B cell (primary cell): Measurements from ENCODE around the gene ITPKB. TPM values are rescaled to one million over a fixed set of nuclear protein-coding genes. Genes with fewer than 3 reads are reported as not detected.

ENCODE experiments used
- ATAC-seq: fragments of 200-7000 bp; cut with Tn5 transposase; one replicate; pipeline ENCODE4 v1.10.0; 2021; ENCODE audit warnings: low read depth, mild to moderate bottlenecking, moderate number of reproducible peaks, moderate library complexity
- CTCF ChIA-PET: fragments of 350-600 bp; sonication (Branson Sonifier 250); formaldehyde crosslinking; loops from one replicate; lab custom pipeline; 2021; ENCODE audit warnings: antibody characterized with exemption, inconsistent platforms; lab: Charles Lee
- POLR2A ChIA-PET: fragments of 350-600 bp; sonication (Branson Sonifier 250); formaldehyde crosslinking; loops from one replicate; lab custom pipeline; 2021; ENCODE audit warnings: antibody characterized with exemption; lab: Charles Lee
- DNase-seq: peaks from one replicate; pipeline ENCODE4 v3.0.0; 2013
- H2AFZ ChIP-seq: 2 replicates; pipeline ENCODE4 v1.6.1; 2012; ENCODE audit warnings: mild to moderate bottlenecking, low read depth, low read length; ENCODE audit not compliant: insufficient read depth, poor library complexity, severe bottlenecking
- H3K27ac ChIP-seq, 2 donors: 1 replicate in 1 of 2; 2 replicates in 1 of 2; pipeline ENCODE4 v1.5.1; 2012 to 2013; ENCODE audit warnings: low read length in 2 of 2, mild to moderate bottlenecking in 2 of 2, moderate library complexity in 1 of 2
- H3K27me3 ChIP-seq, 4 experiments: fragments of 200-600 bp in 1 of 4; sonication (generic) in 1 of 4; replicated peaks in 1 of 4; 1 replicate in 2 of 4; 2 replicates in 2 of 4; pipeline versions ENCODE4 v1.6.1 to v1.7.0; 2013 to 2016; ENCODE audit warnings: low read length in 3 of 4, mild to moderate bottlenecking in 2 of 4, mixed read lengths in 1 of 4, moderate library complexity in 1 of 4; ENCODE audit not compliant: insufficient read depth in 4 of 4, control insufficient read depth in 3 of 4; ENCODE audit errors: control extremely low read depth in 1 of 4
- H3K36me3 ChIP-seq, 2 experiments: replicated peaks in 1 of 2; 1 replicate in 1 of 2; 2 replicates in 1 of 2; pipeline versions ENCODE4 v1.6.1 to v1.7.1; 2013; ENCODE audit warnings: low read length in 1 of 2; ENCODE audit not compliant: insufficient read depth in 2 of 2, control insufficient read depth in 1 of 2; ENCODE audit errors: control extremely low read depth in 1 of 2, extremely low read depth in 1 of 2
- H3K4me1 ChIP-seq, 2 donors: fragments of 200-600 bp in 1 of 2; sonication (generic) in 1 of 2; 1 replicate in 1 of 2; 2 replicates in 1 of 2; pipeline versions ENCODE4 v1.5.1 to v1.6.1; 2013 to 2017; ENCODE audit warnings: low read length in 2 of 2; ENCODE audit not compliant: control insufficient read depth in 2 of 2, insufficient read depth in 2 of 2
- H3K4me2 ChIP-seq: replicated peaks from 2 replicates; pipeline ENCODE3; 2012; ENCODE audit warnings: mild to moderate bottlenecking, low read depth, low read length; ENCODE audit not compliant: poor library complexity, severe bottlenecking
- H3K4me3 ChIP-seq, 5 experiments: fragments of 200-600 bp in 1 of 5; sonication (generic) in 1 of 5; 1 replicate in 3 of 5; 2 replicates in 2 of 5; pipeline versions ENCODE4 v1.5.1 to v1.7.0; 2011 to 2016; ENCODE audit warnings: low read length in 4 of 5, mild to moderate bottlenecking in 4 of 5, low read depth in 2 of 5, control low read depth in 1 of 5, moderate library complexity in 1 of 5; ENCODE audit not compliant: insufficient read depth in 1 of 5; ENCODE audit errors: control extremely low read depth in 1 of 5, extremely low read depth in 1 of 5
- H3K79me2 ChIP-seq: fragments of 200-600 bp; sonication (generic); one replicate; pipeline ENCODE4 v1.6.0; 2016; ENCODE audit warnings: low read length; ENCODE audit not compliant: control insufficient read depth, insufficient read depth
- H3K9ac ChIP-seq: fragments of 200-600 bp; sonication (generic); 2 replicates; pipeline ENCODE4 v1.6.1; 2017; ENCODE audit warnings: mild to moderate bottlenecking, low read length, moderate library complexity
- H3K9me3 ChIP-seq, 3 donors: one replicate each; pipeline versions ENCODE4 v1.6.1 to v1.7.1; 2013; ENCODE audit warnings: low read length in 2 of 3; ENCODE audit not compliant: control insufficient read depth in 2 of 3, insufficient read depth in 1 of 3; ENCODE audit errors: control extremely low read depth in 1 of 3
- H4K20me1 ChIP-seq: 2 replicates; pipeline ENCODE4 v1.6.0; 2012; ENCODE audit warnings: mild to moderate bottlenecking, low read length; ENCODE audit not compliant: insufficient read depth, control insufficient read depth, poor library complexity, severe bottlenecking
- H3K27ac Mint-ChIP-seq: one replicate; pipeline ENCODE4 v1.8.0; 2021; ENCODE audit warnings: mixed read lengths
- H3K27me3 Mint-ChIP-seq: one replicate; pipeline ENCODE4 v1.8.0; 2021; ENCODE audit warnings: mixed read lengths
- H3K4me1 Mint-ChIP-seq: one replicate; pipeline ENCODE4 v1.8.0; 2021; ENCODE audit warnings: mixed read lengths
- H3K4me3 Mint-ChIP-seq: one replicate; pipeline ENCODE4 v1.8.0; 2021; ENCODE audit warnings: mixed read lengths
- H3K9me3 Mint-ChIP-seq: one replicate; pipeline ENCODE4 v1.8.0; 2022; ENCODE audit warnings: mixed read lengths; ENCODE audit not compliant: insufficient read depth
- EZH2 ChIP-seq: IDR thresholded peaks from 2 replicates; pipeline ENCODE4 v1.6.1; 2012; ENCODE audit warnings: borderline replicate concordance, low read depth, mild to moderate bottlenecking, moderate library complexity, low read length; ENCODE audit not compliant: insufficient read depth, poor library complexity, severe bottlenecking
- WGBS: methylation state at CpG from one replicate; pipeline ENCODE4 v1.1.5; 2013; ENCODE audit warnings: missing lambda C conversion rate; ENCODE audit not compliant: insufficient coverage; 5-methylcytosine and 5-hydroxymethylcytosine counted together
- intact Hi-C: fragments of 100-400 bp; cut with micrococcal nuclease; formaldehyde crosslinking; loops from one replicate; pipeline ENCODE4 v1.10.0; 2022
- polyA plus RNA-seq: library from polyadenylated mRNA; depleted of rRNA; stranded (reverse); fragments of >200 nt; gene quantifications from 2 replicates; pipeline ENCODE4 v1.2.3, GENCODE V29; 2012
- total RNA-seq, 2 donors: library from RNA; stranded (reverse); fragments of 120-200 nt in 1 of 2; gene quantifications; 1 replicate in 1 of 2; 2 replicates in 1 of 2; pipeline versions ENCODE4 v1.2.3 to v1.2.4, GENCODE V29; 2013 to 2022
- TF ChIP-seq, protein P1 (sequence below): fragments of 200-600 bp; IDR thresholded peaks from one replicate; pipeline ENCODE4 v1.8.0; 2022; ENCODE audit warnings: antibody characterized with exemption, mild to moderate bottlenecking

ITPKB gene
- total and polyA plus RNA-seq, 2 donors (not counting 1 experiment from before 2014, with no cell fraction given) = 21.8 to 93.5 TPM

- Histone ChIP-seq H3K79me2 (peaks cover 95% of the 10 kb centered on the region), H3K4me3 (no peak overlapping the region), H3K9ac (no peak overlapping the region), H3K27me3 (no peaks in the 10 kb centered on the region), H3K27ac (no peak overlapping the region), H4K20me1 (peaks cover 56% of the 10 kb centered on the region), H3K4me2 (no peak overlapping the region), H3K36me3 (peaks cover 0 to 48% of the 10 kb centered on the region in 2 experiments), H3K9me3 (no peaks in the 10 kb centered on the region), H2AFZ (no peak overlapping the region), H3K4me1 (peaks cover 51 to 71% of the 10 kb centered on the region in 2 donors)
- Mint-ChIP-seq H3K4me3 (no peak overlapping the region), H3K27ac (no peak overlapping the region), H3K9me3 (no peaks in the 10 kb centered on the region), H3K27me3 (no peaks in the 10 kb centered on the region), H3K4me1 (peaks cover 76% of the 10 kb centered on the region)
- WGBS = 88% methylated on average over 8 of the region's 14 CpGs
- intact Hi-C loops = no loop called here
- no peak for TF ChIP-seq EZH2
- TF ChIP-seq, protein P1, sequence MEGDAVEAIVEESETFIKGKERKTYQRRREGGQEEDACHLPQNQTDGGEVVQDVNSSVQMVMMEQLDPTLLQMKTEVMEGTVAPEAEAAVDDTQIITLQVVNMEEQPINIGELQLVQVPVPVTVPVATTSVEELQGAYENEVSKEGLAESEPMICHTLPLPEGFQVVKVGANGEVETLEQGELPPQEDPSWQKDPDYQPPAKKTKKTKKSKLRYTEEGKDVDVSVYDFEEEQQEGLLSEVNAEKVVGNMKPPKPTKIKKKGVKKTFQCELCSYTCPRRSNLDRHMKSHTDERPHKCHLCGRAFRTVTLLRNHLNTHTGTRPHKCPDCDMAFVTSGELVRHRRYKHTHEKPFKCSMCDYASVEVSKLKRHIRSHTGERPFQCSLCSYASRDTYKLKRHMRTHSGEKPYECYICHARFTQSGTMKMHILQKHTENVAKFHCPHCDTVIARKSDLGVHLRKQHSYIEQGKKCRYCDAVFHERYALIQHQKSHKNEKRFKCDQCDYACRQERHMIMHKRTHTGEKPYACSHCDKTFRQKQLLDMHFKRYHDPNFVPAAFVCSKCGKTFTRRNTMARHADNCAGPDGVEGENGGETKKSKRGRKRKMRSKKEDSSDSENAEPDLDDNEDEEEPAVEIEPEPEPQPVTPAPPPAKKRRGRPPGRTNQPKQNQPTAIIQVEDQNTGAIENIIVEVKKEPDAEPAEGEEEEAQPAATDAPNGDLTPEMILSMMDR = no peak
- ChIA-PET CTCF (interaction anchor here (1.4 kb wide), 1 partner anchor 11 kb away, joined by 4 read pairs; no protein-coding TSS in a partner anchor), POLR2A (interaction anchor here (0.7 kb wide), 1 partner anchor 10 kb away, joined by 3 read pairs; no protein-coding TSS in a partner anchor)
- ATAC-seq = no peak
- no peak for DNase-seq
Observed at GRCh38 chr1:226722901-226723656, 16.0 kb downstream of the ITPKB start.
